ENCODE measurements around the gene REELD1. TPM values are rescaled to one million over a fixed set of nuclear protein-coding genes. Genes with fewer than 3 reads are reported as not detected.

The REELD1 gene
- total and polyA plus RNA-seq, 4 experiments from 2014 or later: 0.11 to 0.58 (median 0.42) TPM; not detected in 1

- H3K36me3 ChIP-seq (ENCODE audit: insufficient read depth, low read length): no peaks in the 10 kb centered on the region
- no peak overlapping the region for H3K27ac ChIP-seq (ENCODE audit: low read depth, low read length)
- H3K27ac Mint-ChIP-seq: no peak overlapping the region
- H3K9me3 Mint-ChIP-seq: no peaks in the 10 kb centered on the region
- ChIA-PET POLR2A (ENCODE audit: partially characterized antibody) (no interaction called here), CTCF (ENCODE audit: partially characterized antibody) (interaction anchor here (1.4 kb wide), 1 partner anchor 14 kb away, joined by 3 read pairs; no protein-coding TSS in a partner anchor)
- H3K27me3 ChIP-seq (ENCODE audit: insufficient read depth, low read length): no peaks in the 10 kb centered on the region
- H3K4me3 ChIP-seq (ENCODE audit: low read length in 2 of 2): no peak overlapping the region
- H3K27me3 Mint-ChIP-seq: no peaks in the 10 kb centered on the region
- H3K4me1 Mint-ChIP-seq: no peaks in the 10 kb centered on the region
- no peak overlapping the region for H3K4me3 Mint-ChIP-seq
- intact Hi-C loops (cut with micrococcal nuclease): no loop called here
- no peaks in the 10 kb centered on the region for H3K9me3 ChIP-seq (ENCODE audit: control insufficient read depth in 1 of 2, low read length in 2 of 2)
- H3K4me1 ChIP-seq (ENCODE audit: insufficient read depth, low read length): no peaks in the 10 kb centered on the region
- H3K36me3 Mint-ChIP-seq: peaks cover 15 to 21% of the 10 kb centered on the region in 2 donors
- DNase-seq: no peak
Observed at GRCh38 chr4:146252969-146253611, 38.8 kb downstream of the REELD1 start.

GRCh38 chr4:146255463-146255862 is 41.1 kb downstream of the REELD1 start:
- no peaks in the 10 kb centered on the region for H3K4me1 Mint-ChIP-seq
- H3K36me3 Mint-ChIP-seq: peaks cover 23 to 27% of the 10 kb centered on the region in 2 donors
- DNase-seq: no peak
- Histone ChIP-seq H3K36me3 (ENCODE audit: insufficient read depth, low read length) (no peaks in the 10 kb centered on the region), H3K4me1 (ENCODE audit: insufficient read depth, low read length) (no peaks in the 10 kb centered on the region), H3K9me3 (ENCODE audit: control insufficient read depth in 1 of 2, low read length in 2 of 2) (no peaks in the 10 kb centered on the region), H3K27me3 (ENCODE audit: insufficient read depth, low read length) (no peaks in the 10 kb centered on the region), H3K4me3 (ENCODE audit: low read length in 2 of 2) (no peak overlapping the region), H3K27ac (ENCODE audit: low read depth, low read length) (no peak overlapping the region)
- no peaks in the 10 kb centered on the region for H3K27me3 Mint-ChIP-seq
- H3K4me3 Mint-ChIP-seq: no peak overlapping the region
- POLR2A ChIA-PET (ENCODE audit: partially characterized antibody): no interaction called here
- CTCF ChIA-PET (ENCODE audit: partially characterized antibody): no interaction called here
- H3K9me3 Mint-ChIP-seq: no peaks in the 10 kb centered on the region
- H3K27ac Mint-ChIP-seq: no peak overlapping the region
- intact Hi-C loops (cut with micrococcal nuclease): no loop called here

GRCh38 chr4:146255874-146256273 is 41.5 kb downstream of the REELD1 start:
- no peaks in the 10 kb centered on the region for H3K4me1 ChIP-seq (ENCODE audit: insufficient read depth, low read length)
- H3K36me3 ChIP-seq (ENCODE audit: insufficient read depth, low read length): no peaks in the 10 kb centered on the region
- peaks cover 23 to 27% of the 10 kb centered on the region in 2 donors for H3K36me3 Mint-ChIP-seq
- H3K4me3 ChIP-seq (ENCODE audit: low read length in 2 of 2): no peak overlapping the region
- intact Hi-C loops (cut with micrococcal nuclease): no loop called here
- no peaks in the 10 kb centered on the region for H3K4me1 Mint-ChIP-seq
- H3K27me3 Mint-ChIP-seq: no peaks in the 10 kb centered on the region
- no peak overlapping the region for H3K4me3 Mint-ChIP-seq
- H3K27ac ChIP-seq (ENCODE audit: low read depth, low read length): no peak overlapping the region
- no peak for DNase-seq
- H3K9me3 Mint-ChIP-seq: no peaks in the 10 kb centered on the region
- ChIA-PET POLR2A (ENCODE audit: partially characterized antibody) (no interaction called here), CTCF (ENCODE audit: partially characterized antibody) (no interaction called here)
- H3K27me3 ChIP-seq (ENCODE audit: insufficient read depth, low read length): no peaks in the 10 kb centered on the region
- no peaks in the 10 kb centered on the region for H3K9me3 ChIP-seq (ENCODE audit: control insufficient read depth in 1 of 2, low read length in 2 of 2)
- no peak overlapping the region for H3K27ac Mint-ChIP-seq

DNA sequence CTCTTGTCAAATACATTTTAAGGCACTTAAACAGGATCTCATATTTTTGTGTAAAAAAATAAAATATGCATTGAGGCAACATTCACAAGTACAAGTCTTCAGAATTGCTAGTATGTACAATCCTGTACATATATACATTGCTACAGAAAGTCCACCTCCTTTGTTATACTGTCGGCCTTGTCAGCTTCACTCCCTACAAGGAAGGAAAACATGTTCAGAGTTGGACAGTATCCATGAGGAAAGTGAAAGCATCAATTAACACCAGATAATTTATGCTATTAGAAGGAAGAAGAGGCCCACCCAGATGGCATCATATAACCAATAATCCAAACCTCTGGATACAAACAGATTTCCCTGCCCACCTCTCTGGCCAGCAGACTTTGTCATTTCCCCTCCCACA is 42.0 kb downstream of the REELD1 start:
- H3K36me3 ChIP-seq (ENCODE audit: insufficient read depth, low read length): no peaks in the 10 kb centered on the region
- POLR2A ChIA-PET (ENCODE audit: partially characterized antibody): no interaction called here
- peaks cover 23 to 27% of the 10 kb centered on the region in 2 donors for H3K36me3 Mint-ChIP-seq
- intact Hi-C loops (cut with micrococcal nuclease): no loop called here
- CTCF ChIA-PET (ENCODE audit: partially characterized antibody): no interaction called here
- no peaks in the 10 kb centered on the region for H3K27me3 ChIP-seq (ENCODE audit: insufficient read depth, low read length)
- no peak for DNase-seq
- no peak overlapping the region for H3K4me3 Mint-ChIP-seq
- no peaks in the 10 kb centered on the region for H3K9me3 Mint-ChIP-seq
- no peaks in the 10 kb centered on the region for H3K27me3 Mint-ChIP-seq
- H3K9me3 ChIP-seq (ENCODE audit: control insufficient read depth in 1 of 2, low read length in 2 of 2): no peaks in the 10 kb centered on the region
- no peaks in the 10 kb centered on the region for H3K4me1 ChIP-seq (ENCODE audit: insufficient read depth, low read length)
- no peaks in the 10 kb centered on the region for H3K4me1 Mint-ChIP-seq
- no peak overlapping the region for H3K27ac Mint-ChIP-seq
- H3K27ac ChIP-seq (ENCODE audit: low read depth, low read length): no peak overlapping the region
- no peak overlapping the region for H3K4me3 ChIP-seq (ENCODE audit: low read length in 2 of 2)

- Mint-ChIP-seq H3K27ac (peak overlapping the region in 1 of 7 donors; percentile 32), H3K36me3 (peaks cover 18 to 29% of the 10 kb centered on the region in 2 donors), H3K4me3 (no peak overlapping the region), H3K4me1 (no peaks in the 10 kb centered on the region), H3K9me3 (no peaks in the 10 kb centered on the region), H3K27me3 (no peaks in the 10 kb centered on the region)
- POLR2A ChIA-PET (ENCODE audit: partially characterized antibody): no interaction called here
- no peaks in the 10 kb centered on the region for H3K36me3 ChIP-seq (ENCODE audit: insufficient read depth, low read length)
- no peak overlapping the region for H3K4me3 ChIP-seq (ENCODE audit: low read length in 2 of 2)
- intact Hi-C loops (cut with micrococcal nuclease): no loop called here
- no peak overlapping the region for H3K27ac ChIP-seq (ENCODE audit: low read depth, low read length)
- DNase-seq: no peak
- H3K9me3 ChIP-seq (ENCODE audit: control insufficient read depth in 1 of 2, low read length in 2 of 2): no peaks in the 10 kb centered on the region
- CTCF ChIA-PET (ENCODE audit: partially characterized antibody): no interaction called here
- no peaks in the 10 kb centered on the region for H3K4me1 ChIP-seq (ENCODE audit: insufficient read depth, low read length)
- no peaks in the 10 kb centered on the region for H3K27me3 ChIP-seq (ENCODE audit: insufficient read depth, low read length)
Observed at GRCh38 chr4:146257511-146257910, 43.2 kb downstream of the REELD1 start.

- Histone ChIP-seq H3K9me3 (ENCODE audit: control insufficient read depth in 1 of 2, low read length in 2 of 2) (no peaks in the 10 kb centered on the region), H3K27ac (ENCODE audit: low read depth, low read length) (no peak overlapping the region), H3K4me3 (ENCODE audit: low read length in 2 of 2) (no peak overlapping the region), H3K36me3 (ENCODE audit: insufficient read depth, low read length) (no peaks in the 10 kb centered on the region), H3K27me3 (ENCODE audit: insufficient read depth, low read length) (no peaks in the 10 kb centered on the region), H3K4me1 (ENCODE audit: insufficient read depth, low read length) (no peaks in the 10 kb centered on the region)
- Mint-ChIP-seq H3K36me3 (peaks cover 26 to 35% of the 10 kb centered on the region in 2 donors), H3K27me3 (no peaks in the 10 kb centered on the region), H3K9me3 (no peaks in the 10 kb centered on the region), H3K4me1 (no peaks in the 10 kb centered on the region), H3K4me3 (no peak overlapping the region), H3K27ac (no peak overlapping the region)
- POLR2A ChIA-PET (ENCODE audit: partially characterized antibody): no interaction called here
- no peak for DNase-seq
- intact Hi-C loops (cut with micrococcal nuclease): no loop called here
- CTCF ChIA-PET (ENCODE audit: partially characterized antibody): interaction anchor here (1.0 to 1.4 kb wide), 2 partner anchors 11 to 837 kb away, joined by 3 read pairs; no protein-coding TSS in a partner anchor
Observed at GRCh38 chr4:146260521-146260920, 46.2 kb downstream of the REELD1 start.

DNA sequence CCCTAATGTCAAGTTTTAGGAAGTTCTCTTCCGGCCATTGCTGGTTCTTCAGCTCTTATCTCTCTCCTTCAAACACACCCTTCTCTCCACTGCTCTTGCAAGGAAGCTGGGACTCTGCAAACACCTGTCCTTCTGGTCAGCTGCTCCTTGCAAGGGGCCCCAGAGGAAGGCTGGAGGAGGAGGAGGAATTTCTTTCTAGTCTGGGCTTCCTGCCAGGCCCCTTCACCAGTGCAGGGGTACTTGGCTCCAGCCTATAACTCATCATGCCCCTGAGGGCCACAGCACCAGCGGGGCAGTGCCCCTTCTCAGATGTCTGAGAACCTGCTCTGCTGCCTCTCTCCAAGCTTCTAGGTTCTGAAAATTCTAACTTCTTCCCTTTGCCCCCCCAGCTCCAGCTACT is 46.7 kb downstream of the REELD1 start:
- H3K9me3 Mint-ChIP-seq: no peaks in the 10 kb centered on the region
- CTCF ChIA-PET (ENCODE audit: partially characterized antibody): interaction anchor here (1.0 to 1.4 kb wide), 2 partner anchors 11 to 836 kb away, joined by 3 read pairs; no protein-coding TSS in a partner anchor

More for the DNA sequence above, 46.7 kb downstream of the REELD1 start:
- POLR2A ChIA-PET (ENCODE audit: partially characterized antibody): no interaction called here
- intact Hi-C loops (cut with micrococcal nuclease): no loop called here
- H3K27me3 ChIP-seq (ENCODE audit: insufficient read depth, low read length): no peaks in the 10 kb centered on the region
- no peak for DNase-seq
- no peaks in the 10 kb centered on the region for H3K4me1 Mint-ChIP-seq
- no peaks in the 10 kb centered on the region for H3K27me3 Mint-ChIP-seq
- no peak overlapping the region for H3K27ac Mint-ChIP-seq
- peaks cover 22 to 31% of the 10 kb centered on the region in 2 donors for H3K36me3 Mint-ChIP-seq
- no peak overlapping the region for H3K27ac ChIP-seq (ENCODE audit: low read depth, low read length)
- H3K4me3 Mint-ChIP-seq: no peak overlapping the region
- H3K4me1 ChIP-seq (ENCODE audit: insufficient read depth, low read length): no peaks in the 10 kb centered on the region
- H3K9me3 ChIP-seq (ENCODE audit: control insufficient read depth in 1 of 2, low read length in 2 of 2): no peaks in the 10 kb centered on the region
- no peaks in the 10 kb centered on the region for H3K36me3 ChIP-seq (ENCODE audit: insufficient read depth, low read length)
- no peak overlapping the region for H3K4me3 ChIP-seq (ENCODE audit: low read length in 2 of 2)
